Natural killer cell (primary cell): ENCODE measurements around the gene NHSL2. TPM values are rescaled to one million over a fixed set of nuclear protein-coding genes. Genes with fewer than 3 reads are reported as not detected.
A peak's percentile ranks its signal among the peaks of the same experiment; 100 is the strongest.

Experiments used
- ATAC-seq, 3 donors: fragments of 150-1000 bp in 2 of 3; fragments of 200-7000 bp in 1 of 3; cut with Tn5 transposase; 1 replicate in 1 of 3; 2 replicates in 2 of 3; pipeline ENCODE4 v1.10.0; 2021; ENCODE audit warnings: mild to moderate bottlenecking in 2 of 3, moderate library complexity in 2 of 3
- DNase-seq, 2 donors: peaks; one replicate each; pipeline versions ENCODE4 v3.0.0 to v3.0.0-alpha.2; 2013 to 2021; ENCODE audit warnings: mixed read lengths in 1 of 2
- H3K27ac ChIP-seq: one replicate; pipeline ENCODE4 v1.5.1; 2013; ENCODE audit warnings: mild to moderate bottlenecking, low read length
- H3K27me3 ChIP-seq: one replicate; pipeline ENCODE4 v1.6.1; 2013; ENCODE audit warnings: low read length; ENCODE audit not compliant: control insufficient read depth, insufficient read depth
- H3K36me3 ChIP-seq: one replicate; pipeline ENCODE4 v1.6.1; 2013; ENCODE audit warnings: low read length; ENCODE audit not compliant: control insufficient read depth, insufficient read depth
- H3K4me1 ChIP-seq: one replicate; pipeline ENCODE4 v1.6.1; 2013; ENCODE audit warnings: low read length; ENCODE audit not compliant: control insufficient read depth, insufficient read depth
- H3K4me3 ChIP-seq: one replicate; pipeline ENCODE4 v1.5.1; 2013; ENCODE audit warnings: low read length
- H3K9me3 ChIP-seq: one replicate; pipeline ENCODE4 v1.6.1; 2013; ENCODE audit warnings: low read length; ENCODE audit not compliant: control insufficient read depth, insufficient read depth
- H3K27ac Mint-ChIP-seq, 2 donors: one replicate each; pipeline ENCODE4 v1.8.0; 2022; ENCODE audit warnings: mild to moderate bottlenecking in 2 of 2, mixed read lengths in 2 of 2, moderate library complexity in 1 of 2
- H3K27me3 Mint-ChIP-seq, 2 donors: one replicate each; pipeline ENCODE4 v1.8.0; 2022; ENCODE audit warnings: low read depth in 2 of 2, mixed read lengths in 2 of 2
- H3K36me3 Mint-ChIP-seq: one replicate; pipeline ENCODE4 v1.8.0; 2022; ENCODE audit warnings: mixed read lengths
- H3K4me1 Mint-ChIP-seq, 2 donors: one replicate each; pipeline ENCODE4 v1.8.0; 2022; ENCODE audit warnings: mixed read lengths in 2 of 2
- H3K4me3 Mint-ChIP-seq: one replicate; pipeline ENCODE4 v1.8.0; 2022; ENCODE audit warnings: mild to moderate bottlenecking, moderate library complexity, mixed read lengths
- H3K9me3 Mint-ChIP-seq, 2 donors: one replicate each; pipeline ENCODE4 v1.8.0; 2022; ENCODE audit warnings: mixed read lengths in 2 of 2
- WGBS: methylation state at CpG from one replicate; pipeline ENCODE4 v1.1.7; 2013; ENCODE audit warnings: missing lambda C conversion rate; ENCODE audit not compliant: insufficient coverage; 5-methylcytosine and 5-hydroxymethylcytosine counted together
- intact Hi-C: fragments of 100-400 bp; cut with micrococcal nuclease; formaldehyde crosslinking; loops from one replicate; pipeline ENCODE4 v1.14.2; 2022
- total RNA-seq, 4 donors: library from RNA; stranded (reverse); fragments of 120-200 nt in 1 of 4; gene quantifications; one replicate each; pipeline versions ENCODE4 v1.2.3 to v1.2.4, GENCODE V29; 2013 to 2022
- TF ChIP-seq, protein P1 (sequence below): fragments of 200-600 bp; IDR thresholded peaks from one replicate; pipeline ENCODE4 v1.8.0; 2022; ENCODE audit warnings: antibody characterized with exemption

Gene NHSL2
- total RNA-seq, 3 donors from 2014 or later (not counting 1 experiment from before 2014, with no cell fraction given), result 15.0 to 32.5 (median 30.8) TPM

- Mint-ChIP-seq H3K4me3 (no peak overlapping the region), H3K4me1 (peaks cover 0 to 9% of the 10 kb centered on the region in 2 donors), H3K9me3 (no peaks in the 10 kb centered on the region), H3K27ac (no peak overlapping the region), H3K27me3 (peaks cover 8 to 68% of the 10 kb centered on the region in 2 donors), H3K36me3 (no peaks in the 10 kb centered on the region)
- Histone ChIP-seq H3K4me1 (peaks cover 20% of the 10 kb centered on the region), H3K4me3 (no peak overlapping the region), H3K36me3 (no peaks in the 10 kb centered on the region), H3K9me3 (no peaks in the 10 kb centered on the region), H3K27me3 (peaks cover 2% of the 10 kb centered on the region), H3K27ac (no peak overlapping the region)
- intact Hi-C loops, result loop anchor here (2.0 kb wide), 1 partner anchor 21 kb away; no protein-coding TSS in a partner anchor
- DNase-seq, result no peak
- TF ChIP-seq, protein P1, sequence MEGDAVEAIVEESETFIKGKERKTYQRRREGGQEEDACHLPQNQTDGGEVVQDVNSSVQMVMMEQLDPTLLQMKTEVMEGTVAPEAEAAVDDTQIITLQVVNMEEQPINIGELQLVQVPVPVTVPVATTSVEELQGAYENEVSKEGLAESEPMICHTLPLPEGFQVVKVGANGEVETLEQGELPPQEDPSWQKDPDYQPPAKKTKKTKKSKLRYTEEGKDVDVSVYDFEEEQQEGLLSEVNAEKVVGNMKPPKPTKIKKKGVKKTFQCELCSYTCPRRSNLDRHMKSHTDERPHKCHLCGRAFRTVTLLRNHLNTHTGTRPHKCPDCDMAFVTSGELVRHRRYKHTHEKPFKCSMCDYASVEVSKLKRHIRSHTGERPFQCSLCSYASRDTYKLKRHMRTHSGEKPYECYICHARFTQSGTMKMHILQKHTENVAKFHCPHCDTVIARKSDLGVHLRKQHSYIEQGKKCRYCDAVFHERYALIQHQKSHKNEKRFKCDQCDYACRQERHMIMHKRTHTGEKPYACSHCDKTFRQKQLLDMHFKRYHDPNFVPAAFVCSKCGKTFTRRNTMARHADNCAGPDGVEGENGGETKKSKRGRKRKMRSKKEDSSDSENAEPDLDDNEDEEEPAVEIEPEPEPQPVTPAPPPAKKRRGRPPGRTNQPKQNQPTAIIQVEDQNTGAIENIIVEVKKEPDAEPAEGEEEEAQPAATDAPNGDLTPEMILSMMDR, result no peak
- WGBS, result 89% methylated on average over 3 of the region's 3 CpGs
- no peak for ATAC-seq
These were observed 108.8 kb downstream of the NHSL2 start for GRCh38 chrX:72019487-72019886.

GRCh38 chrX:72020204-72020603 lies 109.6 kb downstream of the NHSL2 start:
- no peaks in the 10 kb centered on the region for H3K9me3 Mint-ChIP-seq
- H3K4me1 Mint-ChIP-seq, result peaks cover 0 to 9% of the 10 kb centered on the region in 2 donors
- no peaks in the 10 kb centered on the region for H3K9me3 ChIP-seq
- H3K27me3 Mint-ChIP-seq, result peaks cover 8 to 64% of the 10 kb centered on the region in 2 donors
- intact Hi-C loops, result no loop called here
- no peak overlapping the region for H3K4me3 Mint-ChIP-seq
- H3K36me3 ChIP-seq, result no peaks in the 10 kb centered on the region
- TF ChIP-seq, protein P1, result no peak
- peaks cover 2% of the 10 kb centered on the region for H3K27me3 ChIP-seq
- H3K4me3 ChIP-seq, result no peak overlapping the region
- ATAC-seq (no peak), DNase-seq (no peak)
- WGBS, result 60% methylated on average over 1 of the region's 3 CpGs
- H3K27ac ChIP-seq, result no peak overlapping the region
- peaks cover 20% of the 10 kb centered on the region for H3K4me1 ChIP-seq
- no peaks in the 10 kb centered on the region for H3K36me3 Mint-ChIP-seq
- no peak overlapping the region for H3K27ac Mint-ChIP-seq

GRCh38 chrX:72020788-72021187 lies 110.1 kb downstream of the NHSL2 start:
- intact Hi-C loops, result no loop called here
- Histone ChIP-seq H3K9me3 (no peaks in the 10 kb centered on the region), H3K4me1 (peaks cover 20% of the 10 kb centered on the region), H3K27me3 (peaks cover 2% of the 10 kb centered on the region), H3K36me3 (no peaks in the 10 kb centered on the region), H3K4me3 (no peak overlapping the region), H3K27ac (no peak overlapping the region)
- TF ChIP-seq, protein P1, result no peak
- no peaks in the 10 kb centered on the region for H3K36me3 Mint-ChIP-seq
- H3K27me3 Mint-ChIP-seq, result peaks cover 8 to 59% of the 10 kb centered on the region in 2 donors
- H3K27ac Mint-ChIP-seq, result no peak overlapping the region
- peaks cover 0 to 9% of the 10 kb centered on the region in 2 donors for H3K4me1 Mint-ChIP-seq
- no peaks in the 10 kb centered on the region for H3K9me3 Mint-ChIP-seq
- peak overlapping the region; percentile 36 for H3K4me3 Mint-ChIP-seq
- WGBS, result no CpG with 5 or more reads among the region's 3 CpGs
- DNase-seq, result peak in 1 of 2 donors; percentile 39
- ATAC-seq, result no peak

DNA sequence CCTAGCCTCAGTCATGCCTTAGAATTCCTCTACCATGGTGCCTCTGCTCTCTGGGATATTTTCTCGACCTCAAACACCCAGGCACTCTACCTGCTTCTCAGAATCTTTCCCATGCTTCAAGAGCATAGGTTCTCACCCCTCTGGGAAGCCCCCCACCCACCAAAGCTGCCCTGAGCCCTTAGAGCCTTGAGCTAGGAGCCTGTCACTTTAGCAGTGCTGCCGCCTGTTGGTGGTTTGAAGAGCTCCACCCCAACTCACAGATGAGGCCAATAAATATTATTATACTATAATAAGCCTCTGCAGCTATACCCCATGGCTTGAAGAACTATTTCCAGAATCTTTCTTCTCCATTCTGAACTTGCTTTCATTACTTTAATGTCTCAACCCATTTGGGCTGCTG lies 111.3 kb downstream of the NHSL2 start:
- Histone ChIP-seq H3K27ac (no peak overlapping the region), H3K9me3 (no peaks in the 10 kb centered on the region), H3K4me3 (no peak overlapping the region), H3K4me1 (peaks cover 31% of the 10 kb centered on the region), H3K36me3 (no peaks in the 10 kb centered on the region), H3K27me3 (peaks cover 2% of the 10 kb centered on the region)
- WGBS, result 92% methylated on average over 2 of the region's 2 CpGs
- peak in 1 of 2 donors; percentile 49 for DNase-seq
- Mint-ChIP-seq H3K27me3 (peaks cover 8 to 47% of the 10 kb centered on the region in 2 donors), H3K9me3 (no peaks in the 10 kb centered on the region), H3K4me3 (no peak overlapping the region), H3K27ac (no peak overlapping the region), H3K36me3 (no peaks in the 10 kb centered on the region), H3K4me1 (peaks cover 0 to 17% of the 10 kb centered on the region in 2 donors)
- TF ChIP-seq, protein P1, result peak; percentile 40
- intact Hi-C loops, result loop anchor here (1.0 kb wide), 1 partner anchor 100 kb away; no protein-coding TSS in a partner anchor
- no peak for ATAC-seq
